ENCODE measurements around the gene C1GALT1C1L. TPM values are rescaled to one million over a fixed set of nuclear protein-coding genes. Genes with fewer than 3 reads are reported as not detected.

C1GALT1C1L gene
- total and polyA plus RNA-seq, 2 of the 13 experiments (the other 11 are each of a cell fraction or from before 2014, with no cell fraction given): 1.3 to 2.4 TPM

DNA sequence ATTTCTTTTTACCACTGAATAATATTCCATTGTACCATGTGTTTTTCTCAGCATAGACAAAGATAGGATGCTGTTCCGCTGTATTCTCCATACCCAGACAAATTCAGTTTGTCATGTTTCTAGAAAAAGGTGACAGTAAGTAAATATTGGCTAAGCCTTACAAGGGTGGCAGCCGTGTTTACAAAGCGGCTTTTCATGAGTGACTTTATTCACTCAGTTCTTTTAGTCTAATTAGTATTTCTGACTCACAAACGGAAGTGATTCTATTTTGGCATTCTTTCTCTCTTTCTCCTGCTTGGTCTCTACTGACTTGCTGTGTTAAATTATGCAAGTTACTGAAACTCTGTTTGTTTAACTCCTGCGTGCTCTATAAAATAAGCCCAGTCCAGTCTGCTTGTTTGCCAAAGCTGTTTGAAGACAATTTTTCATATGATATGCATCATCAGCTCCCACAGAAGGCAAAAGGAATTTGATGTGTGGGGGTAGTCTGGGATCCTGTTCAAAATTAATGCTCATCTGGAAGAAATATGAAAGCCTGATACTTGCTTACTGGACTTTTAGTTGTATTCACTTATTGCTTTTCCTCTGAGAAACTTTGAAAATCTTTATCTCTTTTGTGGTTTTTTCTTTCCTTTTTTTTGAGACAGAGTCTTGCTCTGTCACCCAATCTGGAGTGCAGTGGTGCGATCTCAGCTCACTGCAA, 41.5 kb downstream of the C1GALT1C1L start (continued):
- TF ChIP-seq, protein P1, sequence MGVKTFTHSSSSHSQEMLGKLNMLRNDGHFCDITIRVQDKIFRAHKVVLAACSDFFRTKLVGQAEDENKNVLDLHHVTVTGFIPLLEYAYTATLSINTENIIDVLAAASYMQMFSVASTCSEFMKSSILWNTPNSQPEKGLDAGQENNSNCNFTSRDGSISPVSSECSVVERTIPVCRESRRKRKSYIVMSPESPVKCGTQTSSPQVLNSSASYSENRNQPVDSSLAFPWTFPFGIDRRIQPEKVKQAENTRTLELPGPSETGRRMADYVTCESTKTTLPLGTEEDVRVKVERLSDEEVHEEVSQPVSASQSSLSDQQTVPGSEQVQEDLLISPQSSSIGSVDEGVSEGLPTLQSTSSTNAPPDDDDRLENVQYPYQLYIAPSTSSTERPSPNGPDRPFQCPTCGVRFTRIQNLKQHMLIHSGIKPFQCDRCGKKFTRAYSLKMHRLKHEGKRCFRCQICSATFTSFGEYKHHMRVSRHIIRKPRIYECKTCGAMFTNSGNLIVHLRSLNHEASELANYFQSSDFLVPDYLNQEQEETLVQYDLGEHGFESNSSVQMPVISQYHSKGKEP (CRISPR knock-in tag; IDR thresholded peaks at IDR 0.05): no peak
- no peak for TF ChIP-seq FLYWCH1 (CRISPR knock-in tag; IDR thresholded peaks at IDR 0.05)
- no peak for TF ChIP-seq PTBP1 (IDR thresholded peaks at IDR 0.05; ENCODE audit: low read depth, low read length, poor library complexity, severe bottlenecking)
- TF ChIP-seq ZNF362 (CRISPR knock-in tag; IDR thresholded peaks at IDR 0.05; ENCODE audit: borderline replicate concordance): no peak
- TF ChIP-seq ZNF549 (CRISPR knock-in tag; IDR thresholded peaks at IDR 0.05): no peak
- TF ChIP-seq ZNF138 (CRISPR knock-in tag; IDR thresholded peaks at IDR 0.05; ENCODE audit: low read depth): no peak
- no peak for TF ChIP-seq TMF1 (CRISPR knock-in tag; IDR thresholded peaks at IDR 0.05; ENCODE audit: low read depth)
- 0 out of 2 replicates have a peak, but pooled peaks have one; percentile 40 for TF ChIP-seq MXD4 (CRISPR knock-in tag; IDR thresholded peaks at IDR 0.05)
- TF ChIP-seq CSRNP2 (CRISPR knock-in tag; conservative IDR thresholded peaks at IDR 0.05; ENCODE audit: low read depth): no peak
- no peak for TF ChIP-seq ZNF260 (CRISPR knock-in tag; IDR thresholded peaks at IDR 0.05; ENCODE audit: borderline replicate concordance, low read depth)
- TF ChIP-seq ATRX (CRISPR knock-in tag; IDR thresholded peaks at IDR 0.05; ENCODE audit: borderline replicate concordance): no peak
- no peak for TF ChIP-seq ZBTB38 (CRISPR knock-in tag; IDR thresholded peaks at IDR 0.05)
- TF ChIP-seq CENPT (CRISPR knock-in tag; IDR thresholded peaks at IDR 0.05; ENCODE audit: low read depth): no peak
- TF ChIP-seq, protein P2, sequence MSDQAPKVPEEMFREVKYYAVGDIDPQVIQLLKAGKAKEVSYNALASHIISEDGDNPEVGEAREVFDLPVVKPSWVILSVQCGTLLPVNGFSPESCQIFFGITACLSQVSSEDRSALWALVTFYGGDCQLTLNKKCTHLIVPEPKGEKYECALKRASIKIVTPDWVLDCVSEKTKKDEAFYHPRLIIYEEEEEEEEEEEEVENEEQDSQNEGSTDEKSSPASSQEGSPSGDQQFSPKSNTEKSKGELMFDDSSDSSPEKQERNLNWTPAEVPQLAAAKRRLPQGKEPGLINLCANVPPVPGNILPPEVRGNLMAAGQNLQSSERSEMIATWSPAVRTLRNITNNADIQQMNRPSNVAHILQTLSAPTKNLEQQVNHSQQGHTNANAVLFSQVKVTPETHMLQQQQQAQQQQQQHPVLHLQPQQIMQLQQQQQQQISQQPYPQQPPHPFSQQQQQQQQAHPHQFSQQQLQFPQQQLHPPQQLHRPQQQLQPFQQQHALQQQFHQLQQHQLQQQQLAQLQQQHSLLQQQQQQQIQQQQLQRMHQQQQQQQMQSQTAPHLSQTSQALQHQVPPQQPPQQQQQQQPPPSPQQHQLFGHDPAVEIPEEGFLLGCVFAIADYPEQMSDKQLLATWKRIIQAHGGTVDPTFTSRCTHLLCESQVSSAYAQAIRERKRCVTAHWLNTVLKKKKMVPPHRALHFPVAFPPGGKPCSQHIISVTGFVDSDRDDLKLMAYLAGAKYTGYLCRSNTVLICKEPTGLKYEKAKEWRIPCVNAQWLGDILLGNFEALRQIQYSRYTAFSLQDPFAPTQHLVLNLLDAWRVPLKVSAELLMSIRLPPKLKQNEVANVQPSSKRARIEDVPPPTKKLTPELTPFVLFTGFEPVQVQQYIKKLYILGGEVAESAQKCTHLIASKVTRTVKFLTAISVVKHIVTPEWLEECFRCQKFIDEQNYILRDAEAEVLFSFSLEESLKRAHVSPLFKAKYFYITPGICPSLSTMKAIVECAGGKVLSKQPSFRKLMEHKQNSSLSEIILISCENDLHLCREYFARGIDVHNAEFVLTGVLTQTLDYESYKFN (CRISPR knock-in tag; conservative IDR thresholded peaks at IDR 0.05): peak; percentile 84
- TF ChIP-seq POLR2G (IDR thresholded peaks at IDR 0.05; ENCODE audit: low read depth, low read length): no peak
- TF ChIP-seq ATF4 (CRISPR knock-in tag; IDR thresholded peaks at IDR 0.05): peak in 1 of 2 experiments; percentile 81; a peak in 1 of 4 replicates
- TF ChIP-seq, protein P3, sequence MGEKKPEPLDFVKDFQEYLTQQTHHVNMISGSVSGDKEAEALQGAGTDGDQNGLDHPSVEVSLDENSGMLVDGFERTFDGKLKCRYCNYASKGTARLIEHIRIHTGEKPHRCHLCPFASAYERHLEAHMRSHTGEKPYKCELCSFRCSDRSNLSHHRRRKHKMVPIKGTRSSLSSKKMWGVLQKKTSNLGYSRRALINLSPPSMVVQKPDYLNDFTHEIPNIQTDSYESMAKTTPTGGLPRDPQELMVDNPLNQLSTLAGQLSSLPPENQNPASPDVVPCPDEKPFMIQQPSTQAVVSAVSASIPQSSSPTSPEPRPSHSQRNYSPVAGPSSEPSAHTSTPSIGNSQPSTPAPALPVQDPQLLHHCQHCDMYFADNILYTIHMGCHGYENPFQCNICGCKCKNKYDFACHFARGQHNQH (CRISPR knock-in tag; IDR thresholded peaks at IDR 0.05): peak; percentile 67; the same call in 1 of the 2 replicates
- no peak for TF ChIP-seq REL (CRISPR knock-in tag; conservative IDR thresholded peaks at IDR 0.05)
